GM23248 (cell line): ENCODE data around the gene CACNG1. TPM values are rescaled to one million over a fixed set of nuclear protein-coding genes. Genes with fewer than 3 reads are reported as not detected.

Source experiments
- DNase-seq: peaks from one replicate; pipeline ENCODE4 v3.0.0-alpha.2; 2015
- H2AFZ ChIP-seq: fragments of 200-600 bp; sonication (generic); 2 replicates; pipeline ENCODE4 v1.6.1; 2016; ENCODE audit warnings: antibody characterized with exemption
- H3F3A ChIP-seq: fragments of 200-600 bp; sonication (generic); 2 replicates; pipeline ENCODE4 v1.6.1; 2016; ENCODE audit warnings: mild to moderate bottlenecking, antibody characterized with exemption, mixed run types; ENCODE audit not compliant: insufficient read depth
- H3K27ac ChIP-seq: fragments of 200-600 bp; sonication (generic); 2 replicates; pipeline ENCODE4 v1.5.1; 2016; ENCODE audit warnings: mild to moderate bottlenecking
- H3K27me3 ChIP-seq: fragments of 200-600 bp; sonication (generic); replicated peaks from 2 replicates; pipeline ENCODE4 v1.6.1; 2016; ENCODE audit warnings: mild to moderate bottlenecking; ENCODE audit not compliant: insufficient read depth
- H3K36me3 ChIP-seq: fragments of 200-600 bp; sonication (generic); 2 replicates; pipeline ENCODE4 v1.6.1; 2016; ENCODE audit warnings: low read depth, mild to moderate bottlenecking
- H3K4me1 ChIP-seq: fragments of 200-600 bp; sonication (generic); 2 replicates; pipeline ENCODE4 v1.6.1; 2016; ENCODE audit warnings: mild to moderate bottlenecking; ENCODE audit not compliant: insufficient read depth
- H3K4me2 ChIP-seq: fragments of 200-600 bp; sonication (generic); one replicate; pipeline ENCODE4 v1.6.1; 2016; ENCODE audit warnings: mild to moderate bottlenecking; ENCODE audit not compliant: unreplicated experiment
- H3K4me3 ChIP-seq: fragments of 200-600 bp; sonication (generic); 2 replicates; pipeline ENCODE4 v1.5.1; 2016; ENCODE audit warnings: mild to moderate bottlenecking
- H3K79me2 ChIP-seq: fragments of 200-600 bp; sonication (generic); 2 replicates; pipeline ENCODE4 v1.6.1; 2016; ENCODE audit warnings: mild to moderate bottlenecking; ENCODE audit not compliant: insufficient read depth
- H3K9ac ChIP-seq: fragments of 200-600 bp; sonication (generic); 2 replicates; pipeline ENCODE4 v1.6.1; 2016; ENCODE audit warnings: mild to moderate bottlenecking
- H3K9me2 ChIP-seq: fragments of 200-600 bp; sonication (generic); 2 replicates; pipeline ENCODE4 v1.6.1; 2016; ENCODE audit warnings: mixed run types, mild to moderate bottlenecking, moderate library complexity; ENCODE audit not compliant: insufficient read depth
- H3K9me3 ChIP-seq: fragments of 200-600 bp; sonication (generic); one replicate; pipeline ENCODE4 v1.6.1; 2017; ENCODE audit warnings: low read depth
- H4K20me1 ChIP-seq: fragments of 200-600 bp; sonication (generic); 2 replicates; pipeline ENCODE4 v1.6.0; 2016; ENCODE audit not compliant: insufficient read depth
- EZH2 ChIP-seq: fragments of 200-600 bp; sonication (generic); IDR thresholded peaks from 2 replicates; pipeline ENCODE4 v1.6.1; 2018; ENCODE audit warnings: antibody characterized with exemption, mild to moderate bottlenecking; ENCODE audit not compliant: insufficient read depth, poor library complexity, severe bottlenecking
- EZH2phosphoT487 ChIP-seq: fragments of 200-600 bp; sonication (generic); IDR thresholded peaks from 2 replicates; pipeline ENCODE4 v1.6.1; 2018; ENCODE audit warnings: antibody characterized with exemption, moderate library complexity, mild to moderate bottlenecking, low read depth; ENCODE audit not compliant: insufficient read depth
- WGBS, 2 experiments: methylation state at CpG; one replicate each; pipeline ENCODE4 v1.1.6; 2015 to 2017; ENCODE audit warnings: low lambda C conversion rate in 2 of 2, low coverage in 1 of 2; ENCODE audit errors: missing lambda C conversion rate in 2 of 2; 5-methylcytosine and 5-hydroxymethylcytosine counted together
- in situ Hi-C: fragments of 300-500 bp; cut with MboI; formaldehyde crosslinking; loops from 2 replicates; pipeline ENCODE4 v1.15.0; 2020
- polyA plus RNA-seq: library from polyadenylated mRNA; unstranded; fragments of >200 nt; fragmentation: Nextera tagmentation; extraction: Ambion mirVana; gene quantifications from 2 replicates; pipeline ENCODE4 v1.2.1, GENCODE V29; 2016
- total RNA-seq: library from RNA; depleted of rRNA; stranded (reverse); fragments of >200 nt; shearing (Covaris generic); gene quantifications from 2 replicates; pipeline ENCODE4 v1.2.3, GENCODE V29; 2014

The CACNG1 gene
- total and polyA plus RNA-seq, 2 experiments from 2014 or later: not detected

- 79 to 82% methylated on average over 28 to 29 of the region's 29 CpGs for WGBS, 2 experiments
- DNase-seq: no peak
- Histone ChIP-seq H3K9ac (no peak overlapping the region), H3K9me2 (no peaks in the 10 kb centered on the region), H3K4me3 (no peak overlapping the region), H3K27ac (no peak overlapping the region), H3K36me3 (no peaks in the 10 kb centered on the region), H3F3A (no peaks in the 10 kb centered on the region), H3K27me3 (0 out of 2 replicates have a peak, but pooled peaks cover 3% of the 10 kb centered on the region), H3K9me3 (no peaks in the 10 kb centered on the region), H4K20me1 (no peaks in the 10 kb centered on the region), H2AFZ (no peak overlapping the region), H3K4me1 (no peaks in the 10 kb centered on the region), H3K4me2 (no peak overlapping the region), H3K79me2 (no peaks in the 10 kb centered on the region)
- TF ChIP-seq EZH2phosphoT487: no peak
- TF ChIP-seq EZH2: no peak
- in situ Hi-C loops: no loop called here
Observed at GRCh38 chr17:67055811-67056745, 11.7 kb downstream of the CACNG1 start.

DNA sequence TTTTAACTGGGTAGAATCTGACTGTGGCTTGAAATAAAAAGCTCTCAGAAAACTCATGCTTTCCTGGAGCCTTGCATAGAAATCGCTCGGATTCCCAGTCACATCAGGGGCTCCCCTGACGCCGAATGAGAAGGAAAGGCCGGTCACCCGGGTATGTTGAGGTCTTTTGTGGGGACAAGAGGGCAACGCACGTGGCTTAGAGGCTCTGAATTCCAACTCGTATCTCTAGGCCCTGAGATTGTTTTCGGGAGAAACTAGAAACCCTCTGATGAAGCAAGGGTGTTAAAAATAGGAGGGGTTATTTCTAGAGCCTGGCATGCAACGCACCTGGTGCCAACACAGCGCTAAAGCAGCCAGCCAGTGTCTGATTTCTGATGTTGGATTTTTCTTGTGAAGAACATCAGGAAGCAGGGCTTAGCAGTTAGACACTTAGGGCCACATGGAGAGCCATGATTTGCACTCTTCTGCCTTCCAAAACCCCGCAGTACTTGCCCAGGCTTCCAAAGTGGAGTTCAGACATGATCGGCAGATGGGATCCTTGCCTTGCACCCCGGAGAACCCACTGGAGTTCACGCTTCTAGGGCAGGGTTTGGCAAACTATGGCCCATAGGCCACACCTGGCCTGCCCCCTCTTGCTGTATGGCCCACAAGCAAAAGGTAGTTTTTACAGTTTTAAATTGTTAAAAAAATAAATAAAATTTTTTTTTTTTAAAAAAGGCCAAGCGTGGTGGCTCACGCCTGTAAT is 12.6 kb downstream of the CACNG1 start:
- WGBS, 2 experiments: 70 to 73% methylated on average over 18 of the region's 18 CpGs
- Histone ChIP-seq H2AFZ (no peak overlapping the region), H3K36me3 (no peaks in the 10 kb centered on the region), H3K9ac (no peak overlapping the region), H3K4me1 (no peaks in the 10 kb centered on the region), H3K4me2 (no peak overlapping the region), H3F3A (no peaks in the 10 kb centered on the region), H4K20me1 (no peaks in the 10 kb centered on the region), H3K9me2 (no peaks in the 10 kb centered on the region), H3K79me2 (no peaks in the 10 kb centered on the region), H3K4me3 (no peak overlapping the region), H3K9me3 (no peaks in the 10 kb centered on the region), H3K27me3 (no peaks in the 10 kb centered on the region), H3K27ac (no peak overlapping the region)
- no peak for DNase-seq
- in situ Hi-C loops: no loop called here
- TF ChIP-seq EZH2: no peak
- no peak for TF ChIP-seq EZH2phosphoT487

GRCh38 chr17:67058036-67058435 is 13.7 kb downstream of the CACNG1 start:
- Histone ChIP-seq H2AFZ (no peak overlapping the region), H3K36me3 (no peaks in the 10 kb centered on the region), H3K79me2 (no peaks in the 10 kb centered on the region), H3K9ac (no peak overlapping the region), H3K9me3 (no peaks in the 10 kb centered on the region), H3K9me2 (no peaks in the 10 kb centered on the region), H4K20me1 (no peaks in the 10 kb centered on the region), H3K27me3 (no peaks in the 10 kb centered on the region), H3K4me1 (no peaks in the 10 kb centered on the region), H3K27ac (no peak overlapping the region), H3K4me3 (no peak overlapping the region), H3K4me2 (no peak overlapping the region), H3F3A (no peaks in the 10 kb centered on the region)
- no peak for TF ChIP-seq EZH2phosphoT487
- no peak for TF ChIP-seq EZH2
- in situ Hi-C loops: no loop called here
- WGBS, 2 experiments: 84 to 86% methylated on average over 8 of the region's 8 CpGs
- DNase-seq: no peak

DNA sequence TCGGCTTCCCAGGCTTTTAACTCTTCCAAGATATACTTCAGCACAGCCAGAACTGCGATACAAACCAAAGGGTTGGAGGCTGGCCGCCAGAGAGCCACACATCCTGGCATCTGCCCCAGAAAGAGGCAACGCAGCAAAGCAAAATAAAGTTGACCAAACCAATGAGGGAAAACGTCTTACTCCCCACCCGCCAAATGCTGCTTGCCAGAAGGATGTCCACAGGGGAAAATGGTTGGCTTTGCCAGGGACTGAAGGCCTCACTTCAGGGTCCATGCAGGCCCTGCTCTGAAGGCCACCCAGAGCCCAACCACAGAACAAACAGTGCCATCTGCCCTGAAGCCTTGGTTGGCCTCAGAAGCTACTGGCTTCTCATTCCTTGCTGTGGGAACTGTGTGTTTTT is 15.0 kb downstream of the CACNG1 start:
- H3K27me3 ChIP-seq: no peaks in the 10 kb centered on the region
- in situ Hi-C loops: no loop called here
- no peak for DNase-seq
- H3K79me2 ChIP-seq: no peaks in the 10 kb centered on the region
- H3K36me3 ChIP-seq: no peaks in the 10 kb centered on the region
- H2AFZ ChIP-seq: no peak overlapping the region
- WGBS, 2 experiments: 66 to 68% methylated on average over 6 of the region's 6 CpGs
- H3K9me3 ChIP-seq: no peaks in the 10 kb centered on the region
- no peak overlapping the region for H3K27ac ChIP-seq
- no peak overlapping the region for H3K4me3 ChIP-seq
- no peak for TF ChIP-seq EZH2phosphoT487
- no peak for TF ChIP-seq EZH2
- H3K4me1 ChIP-seq: no peaks in the 10 kb centered on the region
- no peaks in the 10 kb centered on the region for H4K20me1 ChIP-seq
- no peaks in the 10 kb centered on the region for H3F3A ChIP-seq
- no peak overlapping the region for H3K9ac ChIP-seq
- H3K4me2 ChIP-seq: no peak overlapping the region
- no peaks in the 10 kb centered on the region for H3K9me2 ChIP-seq
